ELR (cell line): ENCODE data around the gene CDIPT.
"Not testable (repeated sequence)": the region's sequence is repeated elsewhere in the genome, so short reads cannot be mapped to it uniquely, and the experiment has no call there.

Source experiments
- DNase-seq: peaks from one replicate; pipeline ENCODE4 v3.0.0-alpha.2; 2015; ENCODE audit warnings: low read depth

The CDIPT gene

GRCh38 chr16:29858149-29858849 lies 4.7 kb downstream of the CDIPT start:
- DNase-seq = no peak

DNA sequence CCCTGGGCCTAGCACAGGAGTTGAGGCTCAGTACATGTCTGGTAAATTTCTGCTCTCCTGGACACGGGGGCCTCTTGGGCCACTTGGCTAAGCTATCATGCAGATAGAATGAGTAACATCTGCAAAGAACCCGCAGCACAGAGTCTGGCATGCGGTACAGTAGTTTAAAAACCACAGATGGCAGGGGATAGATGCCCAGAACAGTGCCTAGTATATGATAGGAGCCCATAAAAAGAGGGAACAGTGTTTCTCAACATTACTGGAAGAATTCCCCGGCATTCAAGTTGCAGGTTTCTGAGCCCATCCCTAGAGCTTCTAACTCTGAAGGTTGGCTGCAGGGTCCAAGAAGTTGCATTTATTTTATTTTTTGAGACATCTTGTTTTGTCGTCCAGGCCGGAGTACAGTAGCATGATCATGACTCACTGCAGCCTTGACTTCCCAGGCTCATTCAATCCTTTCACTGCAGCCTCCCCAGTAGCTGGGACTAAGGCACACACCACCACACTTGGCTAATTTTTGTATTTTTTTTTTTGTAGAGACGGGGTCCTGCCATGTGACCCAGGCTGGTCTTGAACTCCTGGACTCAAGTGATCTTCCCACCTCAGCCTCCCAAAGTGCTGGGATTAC lies 5.8 kb downstream of the CDIPT start:
- DNase-seq = peak; percentile 52

DNA sequence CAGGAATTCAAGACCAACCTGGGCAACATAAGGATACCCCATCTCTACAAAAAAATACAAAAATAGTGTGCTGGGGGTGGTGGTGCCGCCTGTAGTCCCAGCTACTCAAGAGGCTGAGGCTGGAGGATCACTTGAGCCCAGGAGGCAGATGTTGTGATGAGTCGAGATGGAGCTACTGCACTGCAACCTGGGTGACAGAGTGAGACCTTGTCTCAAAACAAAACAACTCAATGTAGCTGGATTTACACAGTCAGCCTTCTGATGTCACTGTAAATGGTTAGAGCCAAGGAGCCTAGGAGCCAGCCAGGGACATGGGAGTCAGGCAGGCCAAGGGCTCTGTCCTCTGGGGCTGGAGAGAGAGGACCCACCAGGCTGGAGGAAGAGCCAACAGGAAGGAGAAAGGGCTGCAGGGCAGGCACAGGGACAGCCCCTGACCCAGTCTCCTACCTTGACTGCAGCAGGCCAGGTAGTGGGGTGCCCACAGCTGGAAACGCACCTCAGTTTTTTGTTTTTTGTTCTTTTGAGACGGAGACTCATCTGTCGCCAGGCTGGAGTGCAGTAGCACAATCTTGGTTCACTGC lies 8.4 kb downstream of the CDIPT start:
- DNase-seq = no peak

DNA sequence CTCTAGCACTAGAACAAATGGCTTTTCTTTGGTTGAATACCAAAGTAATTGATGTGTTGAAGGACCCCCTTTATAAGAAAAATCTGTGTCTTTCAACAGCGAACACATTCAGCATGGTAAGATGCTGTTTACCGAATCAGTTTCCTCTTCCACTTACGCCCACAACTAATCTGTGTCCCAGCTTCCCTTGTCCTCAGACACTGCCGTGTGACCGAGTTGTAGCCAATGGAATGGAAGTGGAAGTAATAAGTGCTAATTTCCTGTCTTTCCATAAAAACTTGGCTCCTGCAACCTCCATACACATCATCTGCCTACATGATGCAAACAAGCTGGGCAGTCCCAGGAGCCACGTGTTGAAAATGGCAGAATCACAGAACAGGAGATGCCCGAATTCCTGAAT lies 10.4 kb downstream of the CDIPT start:
- DNase-seq = no peak

GRCh38 chr16:29850998-29851397 lies 12.0 kb downstream of the CDIPT start:
- no peak for DNase-seq

DNA sequence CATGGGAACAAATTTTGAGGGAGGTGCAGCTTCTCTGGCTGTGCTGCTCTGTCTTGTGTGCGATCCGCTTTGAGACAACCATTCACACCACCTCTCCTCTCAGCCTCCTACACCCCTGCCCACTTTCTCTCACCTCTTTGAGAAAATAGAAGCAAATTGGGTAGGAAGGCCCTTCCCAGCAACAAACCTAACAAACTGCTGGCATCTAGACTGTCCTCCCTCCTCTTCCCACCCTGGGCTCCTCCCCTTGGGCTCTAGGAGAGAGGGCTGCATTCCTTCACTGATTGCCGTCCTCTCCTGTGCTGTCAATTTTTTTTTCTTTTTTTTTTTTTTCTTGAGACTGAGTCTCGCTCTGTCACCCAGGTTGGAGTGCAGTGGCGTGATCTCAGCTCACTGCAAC lies 13.5 kb downstream of the CDIPT start:
- DNase-seq = no peak

- DNase-seq = peak; percentile 72
Observed at GRCh38 chr16:29848420-29849297, 14.4 kb downstream of the CDIPT start.

GRCh38 chr16:29845656-29846055 lies 17.4 kb downstream of the CDIPT start:
- DNase-seq = no peak

GRCh38 chr16:29844575-29845331 lies 18.3 kb downstream of the CDIPT start:
- no peak for DNase-seq

DNA sequence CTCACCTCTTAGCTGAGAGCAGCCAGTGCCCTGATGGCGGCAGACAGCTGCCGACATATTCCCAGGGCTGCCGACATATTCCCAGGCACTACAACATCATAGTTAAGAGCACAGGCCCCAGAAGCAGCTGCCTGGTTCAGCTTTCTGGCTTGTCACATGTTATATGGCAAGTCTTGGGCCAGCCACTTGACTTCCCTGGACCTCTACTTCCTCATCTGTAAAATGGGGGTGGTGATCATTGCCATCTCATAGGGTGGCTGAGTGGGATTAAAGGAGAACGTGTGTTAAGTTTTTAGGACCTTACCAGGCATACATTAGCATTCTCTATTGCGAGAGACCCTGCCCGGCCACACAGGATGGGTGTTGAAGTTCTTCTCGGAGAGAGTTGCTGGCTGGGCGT lies 19.1 kb downstream of the CDIPT start:
- no peak for DNase-seq

- no peak for DNase-seq
Observed at GRCh38 chr16:29842732-29843346, 20.2 kb downstream of the CDIPT start.

DNA sequence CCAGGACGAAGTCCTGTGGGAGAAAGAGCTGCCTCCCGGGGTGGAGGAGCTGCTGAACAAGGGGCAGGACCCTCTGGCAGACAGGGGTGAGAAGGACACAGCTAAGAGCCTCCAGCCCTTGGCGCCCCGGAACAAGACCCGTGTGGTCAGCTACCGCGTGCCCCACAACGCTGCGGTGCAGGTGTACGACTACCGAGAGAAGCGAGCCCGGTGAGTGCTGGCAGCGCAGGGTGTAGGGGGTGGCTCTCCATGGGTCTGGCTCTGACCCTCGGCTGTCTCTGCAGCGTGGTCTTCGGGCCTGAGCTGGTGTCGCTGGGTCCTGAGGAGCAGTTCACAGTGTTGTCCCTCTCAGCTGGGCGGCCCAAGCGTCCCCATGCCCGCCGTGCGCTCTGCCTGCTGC lies 21.4 kb downstream of the CDIPT start:
- no peak for DNase-seq

GRCh38 chr16:29840240-29840639 lies 22.8 kb downstream of the CDIPT start:
- DNase-seq = no peak

- DNase-seq = no peak
Observed at GRCh38 chr16:29839822-29840221, 23.2 kb downstream of the CDIPT start.

- DNase-seq = no peak
Observed at GRCh38 chr16:29837841-29838240, 25.2 kb downstream of the CDIPT start.

- DNase-seq = no peak
Observed at GRCh38 chr16:29836623-29837022, 26.4 kb downstream of the CDIPT start.

- no peak for DNase-seq
Observed at GRCh38 chr16:29835926-29836325, 27.1 kb downstream of the CDIPT start.

- no peak for DNase-seq
Observed at GRCh38 chr16:29834079-29834478, 28.9 kb downstream of the CDIPT start.

DNA sequence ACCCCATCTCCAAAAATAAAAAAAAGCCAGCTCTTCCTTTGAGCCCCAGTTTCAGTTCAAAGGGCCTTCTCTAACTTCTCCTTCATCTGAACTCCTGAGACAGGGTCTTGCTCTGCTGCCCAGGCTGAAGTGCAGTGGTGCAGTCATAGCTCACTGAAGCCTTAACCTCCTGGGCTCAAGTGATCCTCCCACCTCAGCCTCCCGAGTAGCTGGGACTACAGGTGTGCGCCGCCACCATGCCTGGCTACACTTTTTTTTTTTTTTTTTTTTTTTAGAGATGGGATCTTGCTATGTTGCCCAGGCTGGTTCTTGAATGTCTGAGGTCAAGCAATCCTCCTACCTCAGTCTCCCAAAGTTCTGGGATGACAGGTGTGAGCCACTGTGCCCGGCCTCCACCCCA lies 29.8 kb downstream of the CDIPT start:
- not testable (repeated sequence) for DNase-seq

DNA sequence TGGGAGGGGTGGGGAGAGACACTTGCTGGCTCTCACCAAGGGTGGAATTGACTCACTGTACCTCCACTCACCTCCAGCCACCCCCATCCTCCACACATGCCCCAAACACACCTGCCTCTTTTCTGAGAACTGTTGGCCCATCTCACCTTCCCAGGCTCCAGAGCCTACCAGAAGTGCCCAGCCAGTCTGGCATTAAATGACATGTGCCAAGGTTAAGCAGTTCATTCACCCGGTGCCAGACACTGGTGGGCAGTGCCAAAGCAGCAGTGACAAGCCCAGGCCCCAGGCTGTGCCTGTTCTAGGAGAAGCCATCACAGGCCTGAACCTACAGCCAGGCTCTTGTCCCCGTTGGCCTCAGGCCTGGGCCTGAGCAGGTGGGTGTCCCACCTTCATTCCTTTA lies 31.5 kb downstream of the CDIPT start:
- DNase-seq = no peak

- no peak for DNase-seq
Observed at GRCh38 chr16:29830774-29831173, 32.3 kb downstream of the CDIPT start.

- DNase-seq = no peak
Observed at GRCh38 chr16:29826342-29826695, 36.7 kb downstream of the CDIPT start.
